GM18520 (cell line): ENCODE results near the gene OLA1.

Experiments
- ATAC-seq: cut with Tn5 transposase; IDR thresholded peaks from one replicate; pipeline ENCODE4 v1.9.1; 2021; ENCODE audit not compliant: unreplicated experiment

Gene OLA1

GRCh38 chr2:174122185-174122584 lies 126.1 kb downstream of the OLA1 start:
- no peak for ATAC-seq

GRCh38 chr2:174121612-174122011 lies 126.7 kb downstream of the OLA1 start:
- ATAC-seq, result no peak

GRCh38 chr2:174121175-174121574 lies 127.2 kb downstream of the OLA1 start:
- no peak for ATAC-seq

DNA sequence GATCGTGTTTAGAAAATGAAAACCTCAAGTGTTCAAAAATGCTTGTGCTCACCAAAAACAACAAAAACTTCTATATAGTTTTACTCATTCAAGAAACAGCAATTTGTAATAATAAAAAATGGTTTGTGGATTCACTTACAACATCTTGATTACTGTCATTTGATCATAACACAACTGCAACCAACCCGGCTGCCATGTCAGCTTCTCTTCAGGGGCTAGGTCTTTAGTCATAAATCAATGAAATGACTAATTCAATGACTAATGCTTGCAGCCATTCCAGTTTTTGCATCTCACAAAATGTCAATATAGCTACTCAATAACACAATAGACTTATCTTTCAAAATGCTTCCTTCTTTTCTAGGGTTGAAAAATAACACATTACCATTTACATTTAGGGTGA lies 128.0 kb downstream of the OLA1 start:
- ATAC-seq, result no peak

DNA sequence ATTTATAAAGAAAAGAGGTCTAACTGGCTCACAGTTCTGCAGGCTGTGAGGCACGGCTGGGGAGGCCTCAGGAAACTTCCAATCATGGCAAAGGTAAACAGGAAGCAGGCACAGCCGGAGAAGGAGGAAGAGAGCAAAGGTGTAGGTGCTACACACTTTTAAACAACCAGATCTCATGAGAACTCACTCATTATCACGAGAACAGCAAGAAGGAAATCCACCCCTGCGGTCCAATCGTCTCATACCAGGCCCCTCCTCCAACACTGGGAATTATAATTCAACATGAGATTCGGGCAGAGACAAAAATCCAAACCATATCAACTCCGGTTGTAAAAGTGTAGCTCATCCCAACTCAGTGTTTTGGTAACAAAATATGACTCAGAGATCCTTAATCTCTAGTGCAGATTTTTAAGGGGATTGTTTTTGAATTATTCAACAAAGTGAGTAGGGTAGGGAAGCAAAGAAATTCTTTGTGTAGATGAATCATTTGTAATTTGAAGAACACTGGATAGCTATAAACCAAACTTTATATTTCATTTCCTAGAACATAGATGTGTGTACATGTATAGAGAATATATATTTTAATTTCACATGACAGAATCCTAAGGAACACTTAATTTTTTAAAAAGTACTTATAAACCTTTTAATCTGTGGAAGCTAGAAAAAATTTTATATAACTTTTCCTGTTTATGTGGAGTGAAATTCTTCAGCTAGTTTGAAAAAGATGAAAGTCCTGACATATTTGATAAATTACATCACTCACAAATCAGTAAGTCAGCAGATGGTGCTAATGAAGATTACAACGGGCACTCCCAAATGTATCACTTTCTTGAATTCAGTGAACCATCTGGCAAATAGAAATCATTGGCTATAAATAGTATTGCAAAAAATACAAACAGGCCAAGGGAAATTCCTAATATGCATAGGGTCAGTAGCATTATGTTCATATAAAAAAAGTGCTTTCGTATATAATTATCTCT lies 130.1 kb downstream of the OLA1 start:
- no peak for ATAC-seq

- no peak for ATAC-seq
These were observed 136.3 kb downstream of the OLA1 start for GRCh38 chr2:174112073-174112472.

DNA sequence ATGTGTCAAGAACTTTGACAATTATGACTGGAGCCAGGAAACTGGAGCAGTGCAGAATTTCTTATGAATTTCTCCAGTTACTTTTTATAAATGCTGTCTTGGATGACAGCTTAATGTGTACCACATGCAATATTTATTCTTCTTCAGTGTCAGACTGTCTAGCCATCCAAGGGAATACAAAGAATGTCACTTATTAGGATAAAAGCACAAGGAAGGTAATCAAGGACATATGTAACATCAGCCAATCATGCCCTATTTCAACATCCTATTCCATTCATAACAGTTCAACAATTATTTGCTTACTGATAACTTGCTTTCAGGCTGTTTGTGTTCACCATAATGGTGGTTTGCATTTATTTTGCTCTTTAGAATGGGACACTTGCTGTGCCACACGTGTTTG lies 139.8 kb downstream of the OLA1 start:
- ATAC-seq, result no peak

GRCh38 chr2:174106736-174107135 lies 141.6 kb downstream of the OLA1 start:
- no peak for ATAC-seq

- no peak for ATAC-seq
These were observed 153.8 kb downstream of the OLA1 start for GRCh38 chr2:174094542-174094941.

GRCh38 chr2:174090476-174090875 lies 157.9 kb downstream of the OLA1 start:
- ATAC-seq, result no peak

DNA sequence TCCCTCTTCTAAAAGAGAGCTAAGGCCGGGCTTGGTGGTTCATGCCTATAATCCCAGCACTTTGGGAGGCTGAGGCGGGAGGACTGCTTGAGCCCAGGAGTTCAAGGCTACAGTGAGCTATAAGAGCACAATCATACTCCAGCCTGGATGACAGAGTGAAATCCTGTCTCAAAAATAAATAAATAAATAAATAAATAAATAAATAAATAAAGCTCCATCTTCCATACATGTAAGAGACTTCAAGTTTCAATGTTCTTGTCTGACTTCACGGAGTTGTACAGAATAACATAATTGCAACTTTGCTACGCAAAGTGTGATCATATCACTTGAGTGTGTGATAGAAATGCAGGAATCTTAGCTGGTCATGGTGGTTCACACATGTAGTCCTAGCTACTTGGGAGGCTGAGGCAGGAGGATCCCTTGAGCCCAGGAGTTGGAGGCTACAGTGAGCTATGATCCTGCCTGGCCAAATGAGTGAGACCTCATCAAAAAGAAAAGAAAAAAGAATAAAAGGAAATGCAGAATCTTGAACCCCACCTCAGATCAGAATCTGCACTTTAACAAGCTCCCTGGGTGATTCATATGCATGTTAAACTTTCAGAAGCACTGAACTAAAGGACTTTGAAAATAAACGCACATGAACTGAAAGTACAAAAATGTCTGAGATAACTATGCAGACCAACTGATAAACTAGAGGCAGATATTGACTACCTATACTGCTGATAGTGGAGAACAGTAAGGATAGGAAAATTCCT lies 159.4 kb downstream of the OLA1 start:
- no peak for ATAC-seq

- ATAC-seq, result no peak
These were observed 161.6 kb downstream of the OLA1 start for GRCh38 chr2:174086708-174087107.

DNA sequence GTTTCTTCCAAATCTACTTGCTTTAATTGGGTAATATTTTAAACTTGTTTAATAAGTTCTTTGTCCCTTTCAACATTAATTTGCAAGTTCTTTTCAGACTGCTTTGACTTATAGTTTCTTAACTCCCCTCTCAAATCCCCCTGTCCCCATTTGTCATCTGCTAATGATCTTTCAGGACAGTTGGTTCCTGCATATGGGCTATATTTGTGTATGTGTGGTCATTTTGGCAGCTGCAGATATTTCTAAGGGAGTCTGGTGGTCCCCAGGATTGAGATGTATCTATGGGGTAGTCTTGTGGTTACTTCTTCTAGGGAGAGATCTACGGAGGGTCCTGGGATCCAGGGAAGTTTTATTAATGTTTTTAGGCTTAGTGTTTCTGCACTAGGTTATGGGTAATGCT lies 162.6 kb downstream of the OLA1 start:
- no peak for ATAC-seq

DNA sequence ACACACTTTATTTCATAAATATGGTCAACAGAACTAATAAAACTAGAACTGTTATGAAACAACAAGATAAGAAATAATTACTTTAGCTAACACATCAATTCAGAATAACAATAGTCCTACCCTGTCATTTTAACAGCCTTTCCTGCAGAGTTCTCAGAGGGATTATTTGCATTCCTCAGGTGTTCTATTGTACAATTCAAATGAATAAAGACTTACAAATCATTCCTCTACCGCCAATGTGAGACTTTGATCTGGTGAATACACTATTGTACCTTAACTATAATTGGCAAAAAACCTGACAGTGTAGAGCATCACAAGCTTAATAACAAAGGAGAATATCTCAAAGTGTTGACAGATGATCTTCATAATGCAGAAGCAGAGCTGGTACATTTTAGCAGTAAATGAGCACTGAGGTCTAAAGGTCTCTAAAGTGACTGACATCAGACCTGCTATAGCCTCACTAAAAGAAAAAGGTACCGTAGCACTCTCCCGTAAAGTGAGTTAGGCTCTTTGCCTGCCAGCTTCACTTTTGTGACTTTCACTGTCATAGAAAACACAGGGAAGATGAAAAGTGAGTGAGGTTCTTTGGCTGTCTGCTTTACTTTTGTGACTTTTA lies 164.4 kb downstream of the OLA1 start:
- no peak for ATAC-seq

DNA sequence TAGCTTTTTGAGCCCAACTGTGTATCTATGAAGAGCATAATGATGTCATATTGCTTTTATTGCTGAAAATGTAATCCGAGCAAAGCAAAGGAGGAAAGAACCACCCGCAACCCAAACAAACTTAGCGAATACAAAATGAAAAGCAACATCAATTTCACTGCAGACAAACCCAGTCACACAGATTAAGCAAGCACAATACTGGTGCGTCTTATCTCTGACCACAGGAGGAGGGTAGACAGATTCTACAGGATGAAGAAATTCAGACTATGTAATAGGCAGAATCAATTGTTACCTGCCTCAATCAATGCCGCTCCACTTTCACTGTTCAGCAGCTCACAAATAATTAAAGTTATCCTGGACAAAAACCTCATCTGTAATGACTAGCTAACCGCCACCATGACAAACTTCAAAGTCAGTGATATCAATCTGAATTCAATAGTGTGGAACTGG lies 167.6 kb downstream of the OLA1 start:
- ATAC-seq, result no peak

DNA sequence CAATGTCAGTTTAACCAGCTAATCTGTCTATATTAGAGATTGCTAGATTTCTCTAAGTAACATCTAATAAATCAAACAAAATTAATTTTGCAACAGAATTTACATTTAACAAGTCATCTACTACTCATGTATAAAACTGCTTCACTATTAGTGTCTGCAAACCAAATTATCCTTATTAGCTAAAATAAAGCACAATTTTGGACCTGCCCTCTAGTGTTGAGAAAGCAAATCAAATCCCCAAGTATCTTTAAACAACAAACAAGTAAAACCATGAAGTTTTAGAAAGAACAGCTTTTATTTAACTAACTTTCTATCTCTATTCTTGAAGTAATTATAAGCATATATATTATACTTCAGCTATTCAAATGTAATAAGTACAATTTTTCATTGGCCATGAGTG lies 170.1 kb downstream of the OLA1 start:
- no peak for ATAC-seq

DNA sequence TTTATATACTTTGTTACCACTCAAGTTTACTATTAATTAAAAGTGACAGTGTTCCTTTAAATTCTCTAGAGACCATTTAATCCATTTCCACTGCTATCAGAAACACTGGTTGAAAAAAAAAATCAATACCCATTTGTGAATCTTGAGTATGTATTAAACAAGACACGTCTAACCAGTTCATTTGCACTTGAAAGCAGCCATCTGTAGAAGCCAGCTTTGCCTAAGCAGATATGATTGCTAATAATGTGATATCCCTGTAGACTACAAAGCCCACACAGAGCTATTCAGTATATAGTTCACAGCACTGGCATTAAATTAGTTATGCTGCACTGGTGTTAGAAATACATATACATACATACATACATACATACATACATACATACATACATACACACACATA lies 171.4 kb downstream of the OLA1 start:
- no peak for ATAC-seq

DNA sequence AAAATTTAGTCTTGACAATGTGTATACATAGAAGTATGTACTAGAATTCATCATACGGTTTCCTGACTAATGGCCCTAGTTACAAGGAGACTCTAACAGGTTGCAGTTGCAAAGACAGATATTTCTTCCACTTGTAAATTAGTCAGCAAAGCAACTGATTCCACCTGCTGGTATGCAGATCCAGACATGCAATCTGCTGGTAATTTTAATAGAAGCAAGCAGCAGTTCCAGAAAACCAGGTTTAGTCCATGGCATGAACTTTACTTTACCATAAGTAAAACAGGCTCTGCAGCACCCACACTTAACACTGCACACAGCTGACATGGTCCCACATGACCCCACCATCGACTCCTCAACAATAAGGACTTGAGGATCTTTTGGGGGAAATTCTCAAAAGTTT lies 172.3 kb downstream of the OLA1 start:
- ATAC-seq, result no peak

DNA sequence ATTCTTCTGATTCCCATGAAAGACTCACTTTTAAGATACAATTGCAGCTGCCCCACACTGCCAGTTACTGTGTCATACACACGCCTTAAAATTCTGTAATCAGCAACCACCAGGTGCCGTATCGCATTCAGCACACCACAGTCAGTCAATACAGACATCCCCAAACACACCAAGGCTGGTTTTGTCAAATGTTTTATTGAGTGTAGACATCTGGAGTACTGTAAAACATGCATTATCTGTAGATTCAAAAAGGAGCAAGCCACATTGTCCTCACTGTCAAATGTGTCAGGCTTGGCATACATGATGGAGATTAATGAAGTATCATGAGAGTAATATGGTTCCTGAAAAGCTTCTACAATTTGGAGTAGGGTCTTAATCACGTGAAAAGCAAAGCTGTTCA lies 173.5 kb downstream of the OLA1 start:
- ATAC-seq, result no peak

DNA sequence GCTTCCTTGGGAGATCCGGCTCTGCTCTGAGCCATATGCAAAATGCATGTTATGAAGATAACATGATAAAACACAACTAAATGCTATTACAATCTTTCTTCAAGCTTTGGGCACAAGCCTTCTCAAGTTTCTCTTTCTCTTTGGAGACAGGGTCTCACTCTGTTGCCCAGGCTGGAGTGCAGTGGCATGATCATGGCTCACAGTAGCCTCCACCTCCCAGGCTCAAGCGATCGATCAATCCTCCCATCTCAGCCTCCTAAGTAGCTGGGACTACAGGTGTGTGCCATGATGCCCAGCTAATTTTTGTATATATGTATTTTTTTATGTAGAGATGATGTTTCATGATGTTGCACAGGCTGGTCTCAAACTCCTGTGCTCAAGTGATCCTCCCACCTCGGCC lies 175.5 kb downstream of the OLA1 start:
- no peak for ATAC-seq

GRCh38 chr2:174072069-174072468 lies 176.3 kb downstream of the OLA1 start:
- ATAC-seq, result no peak

GRCh38 chr2:174071321-174071720 lies 177.0 kb downstream of the OLA1 start:
- ATAC-seq, result no peak
